Endothelial cell (in vitro differentiated cells): ENCODE results near the gene BRMS1. TPM values are rescaled to one million over a fixed set of nuclear protein-coding genes. Genes with fewer than 3 reads are reported as not detected.
A peak's percentile ranks its signal among the peaks of the same experiment; 100 is the strongest.

ENCODE experiments used
- DNase-seq: peaks from one replicate; pipeline ENCODE4 v3.0.0; 2021; ENCODE audit warnings: low spot score
- H3K27ac Mint-ChIP-seq: one replicate; pipeline ENCODE4 v1.8.0; 2021; ENCODE audit warnings: mixed read lengths, inconsistent platforms; ENCODE audit not compliant: unreplicated experiment
- H3K27me3 Mint-ChIP-seq: one replicate; pipeline ENCODE4 v1.8.0; 2021; ENCODE audit warnings: mild to moderate bottlenecking, moderate library complexity, mixed read lengths, inconsistent platforms; ENCODE audit not compliant: unreplicated experiment
- H3K36me3 Mint-ChIP-seq: one replicate; pipeline ENCODE4 v1.8.0; 2021; ENCODE audit warnings: mild to moderate bottlenecking, low read depth, mixed read lengths, inconsistent platforms; ENCODE audit not compliant: unreplicated experiment
- H3K4me1 Mint-ChIP-seq: one replicate; pipeline ENCODE4 v1.8.0; 2021; ENCODE audit warnings: mild to moderate bottlenecking, mixed read lengths, inconsistent platforms; ENCODE audit not compliant: unreplicated experiment
- H3K4me3 Mint-ChIP-seq: one replicate; pipeline ENCODE4 v1.8.0; 2021; ENCODE audit warnings: mild to moderate bottlenecking, mixed read lengths, inconsistent platforms; ENCODE audit not compliant: unreplicated experiment
- H3K9me3 Mint-ChIP-seq: one replicate; pipeline ENCODE4 v1.8.0; 2021; ENCODE audit warnings: mixed read lengths, inconsistent platforms; ENCODE audit not compliant: unreplicated experiment
- CTCF ChIP-seq: fragments of 200-600 bp; sonication (generic); IDR thresholded peaks from one replicate; pipeline ENCODE4 v1.5.0; 2021; ENCODE audit warnings: antibody characterized with exemption; ENCODE audit not compliant: unreplicated experiment
- total RNA-seq: library from RNA; stranded (reverse); fragmentation: NEBNext Ultra II Directional; extraction: Animal tissue kit (Norgen Biotek cat#: 25700); gene quantifications from one replicate; pipeline ENCODE4 v1.2.1, GENCODE V29; 2021; ENCODE audit not compliant: unreplicated experiment

BRMS1 gene
- total RNA-seq, 1 donor from 2014 or later: 38.4 TPM

GRCh38 chr11:66288671-66289547 lies 56.0 kb downstream of the BRMS1 start, which contains the start of gene YIF1A:
YIF1A (minus strand) TSS chr11:66289143; CDS start chr11:66288985, 158 bp downstream.
- peak within 1 kb of the TSS; percentile 96 for H3K4me3 Mint-ChIP-seq
- peak; percentile 97 for DNase-seq
- H3K27me3 Mint-ChIP-seq: peaks cover 24% of the 10 kb centered on the region
- no peak for TF ChIP-seq CTCF
- peaks cover 18% of the 10 kb centered on the region for H3K4me1 Mint-ChIP-seq
- no peaks in the 10 kb centered on the region for H3K9me3 Mint-ChIP-seq
- H3K27ac Mint-ChIP-seq: peak within 1 kb of the TSS; percentile 92
- peaks cover 4% of the 10 kb centered on the region for H3K36me3 Mint-ChIP-seq

- H3K9me3 Mint-ChIP-seq: no peaks in the 10 kb centered on the region
- no peak for TF ChIP-seq CTCF
- H3K4me3 Mint-ChIP-seq: peak overlapping the region; percentile 96
- H3K27me3 Mint-ChIP-seq: peaks cover 21% of the 10 kb centered on the region
- peaks cover 4% of the 10 kb centered on the region for H3K36me3 Mint-ChIP-seq
- no peak for DNase-seq
- peaks cover 18% of the 10 kb centered on the region for H3K4me1 Mint-ChIP-seq
- H3K27ac Mint-ChIP-seq: peak overlapping the region; percentile 92
Observed at GRCh38 chr11:66287889-66288670, 56.8 kb downstream of the BRMS1 start.

Other genes with a start within 250 kb of the BRMS1 start
- 35.1 TPM for gene KLC2, start 87.4 kb downstream of the BRMS1 start, total RNA-seq
- 189 TPM for gene RAB1B, start 76.5 kb downstream of the BRMS1 start, total RNA-seq
- gene CNIH2, start 66.9 kb downstream of the BRMS1 start, total RNA-seq: 1.9 TPM
- 48.0 TPM for gene YIF1A, start 56.0 kb downstream of the BRMS1 start, total RNA-seq
- gene TMEM151A, start 53.2 kb downstream of the BRMS1 start, total RNA-seq: not detected
- 2.9 TPM for gene CD248, start 28.1 kb downstream of the BRMS1 start, total RNA-seq
- gene RIN1, start 8.7 kb downstream of the BRMS1 start, total RNA-seq: 4.8 TPM
- gene B4GAT1, start 2.5 kb upstream of the BRMS1 start, total RNA-seq: 21.4 TPM
- 5.7 TPM for gene SLC29A2, start 26.7 kb upstream of the BRMS1 start, total RNA-seq
- not detected for gene NPAS4, start 75.9 kb upstream of the BRMS1 start, total RNA-seq
- 73.0 TPM for gene MRPL11, start 93.7 kb upstream of the BRMS1 start, total RNA-seq
- gene PELI3, start 121.8 kb upstream of the BRMS1 start, total RNA-seq: 2.0 TPM
- gene DPP3, start 135.3 kb upstream of the BRMS1 start, total RNA-seq: 41.3 TPM
- 35.8 TPM for gene BBS1, start 165.5 kb upstream of the BRMS1 start, total RNA-seq
- gene ZDHHC24, start 200.9 kb upstream of the BRMS1 start, total RNA-seq: 10.3 TPM
- gene ACTN3, start 201.8 kb upstream of the BRMS1 start, total RNA-seq: 0.21 TPM
- 9.2 TPM for gene CTSF, start 223.5 kb upstream of the BRMS1 start, total RNA-seq
- 0.54 TPM for gene CCDC87, start 248.0 kb upstream of the BRMS1 start, total RNA-seq
- 51.2 TPM for gene CCS, start 248.1 kb upstream of the BRMS1 start, total RNA-seq